K562 (cell line): ENCODE measurements around the gene RLN2. TPM values are rescaled to one million over a fixed set of nuclear protein-coding genes. Genes with fewer than 3 reads are reported as not detected.
"Not testable (repeated sequence)": the region's sequence is repeated elsewhere in the genome, so short reads cannot be mapped to it uniquely, and the experiment has no call there.

Experiments
- ATAC-seq: fragments of 200-7000 bp; cut with Tn5 transposase; 3 replicates; pipeline ENCODE4 v1.9.1; 2020; ENCODE audit warnings: moderate library complexity
- BruUV-seq: library from RNA; stranded (reverse); fragments of 400-500 nt; replicated peaks from 2 replicates; lab custom pipeline; 2021; lab: Mats Ljungman, UMichigan
- CTCF ChIA-PET: fragments of 300-600 bp; formaldehyde crosslinking; extraction: SDS; loops from one replicate; lab custom pipeline; 2021; ENCODE audit warnings: low intra/inter-chr PET ratio; lab: Yijun Ruan, JAX
- POLR2A ChIA-PET: fragments of 300-600, 350-650 bp; sonication (Branson Sonifier 250); formaldehyde crosslinking; extraction: SDS; loops from one replicate; lab custom pipeline; 2021; ENCODE audit warnings: antibody characterized with exemption, inconsistent platforms; lab: Yijun Ruan, JAX
- DNase-seq, 4 experiments: peaks; one replicate each; pipeline versions ENCODE4 v3.0.0 to v3.0.0-alpha.2; 2011 to 2018; ENCODE audit warnings: low spot score in 3 of 4, mixed read lengths in 3 of 4; ENCODE audit errors: extremely low read depth in 1 of 4
- FAIRE-seq: peaks from 2 replicates; lab custom pipeline; 2011; peaks lifted over from hg19 to GRCh38; lab: Jason Lieb, UNC
- H2AFZ ChIP-seq: 2 replicates; pipeline ENCODE4 v1.6.0; 2011; ENCODE audit warnings: low read depth, low read length, control low read depth, inconsistent platforms
- H3K27ac ChIP-seq: fragments of 200-600 bp; 3 replicates; pipeline ENCODE4 v1.8.0; 2011; ENCODE audit warnings: low read depth, mild to moderate bottlenecking, control low read depth, inconsistent platforms, low read length, moderate library complexity, mixed read lengths; ENCODE audit errors: extremely low read depth
- H3K27me3 ChIP-seq, 2 experiments: fragments of 300-600 bp in 1 of 2; 2 replicates in 1 of 2; 3 replicates in 1 of 2; pipeline versions ENCODE4 v1.6.0 to v1.8.0; 2011; ENCODE audit warnings: inconsistent platforms in 2 of 2, low read length in 2 of 2, mild to moderate bottlenecking in 1 of 2, mixed read lengths in 1 of 2, moderate library complexity in 1 of 2; ENCODE audit not compliant: control insufficient read depth in 2 of 2, insufficient read depth in 2 of 2
- H3K36me3 ChIP-seq: fragments of 300-600 bp; 3 replicates; pipeline ENCODE4 v1.8.0; 2011; ENCODE audit warnings: mild to moderate bottlenecking, low read length, inconsistent platforms; ENCODE audit not compliant: control insufficient read depth, insufficient read depth
- H3K4me1 ChIP-seq, 2 experiments: fragments of 200-600 bp in 1 of 2; replicated peaks in 1 of 2; 2 replicates in 1 of 2; 3 replicates in 1 of 2; pipeline versions ENCODE4 v1.5.1 to v1.8.0; 2011; ENCODE audit warnings: inconsistent platforms in 2 of 2, low read length in 2 of 2, mild to moderate bottlenecking in 1 of 2, mixed read lengths in 1 of 2, moderate library complexity in 1 of 2; ENCODE audit not compliant: control insufficient read depth in 2 of 2, insufficient read depth in 2 of 2
- H3K4me2 ChIP-seq: 2 replicates; pipeline ENCODE4 v1.6.1; 2011; ENCODE audit warnings: low read length, control low read depth, inconsistent platforms, mixed read lengths; ENCODE audit not compliant: insufficient read depth
- H3K4me3 ChIP-seq: fragments of 200-600 bp; sonication (generic), shearing (Covaris generic); 2 replicates; pipeline ENCODE4 v1.5.1; 2016; ENCODE audit warnings: control low read depth, inconsistent platforms
- H3K79me2 ChIP-seq: fragments of 200-600 bp; 3 replicates; pipeline ENCODE4 v1.8.0; 2011; ENCODE audit warnings: low read length, inconsistent platforms; ENCODE audit not compliant: control insufficient read depth, insufficient read depth
- H3K9ac ChIP-seq, 2 experiments: 2 replicates each; pipeline versions ENCODE4 v1.6.0 to v1.6.1; 2011; ENCODE audit warnings: low read depth in 2 of 2, low read length in 2 of 2, control low read depth in 1 of 2, inconsistent platforms in 1 of 2, mild to moderate bottlenecking in 1 of 2, mixed read lengths in 1 of 2; ENCODE audit not compliant: insufficient read depth in 1 of 2
- H3K9me1 ChIP-seq: one replicate; pipeline ENCODE4 v1.6.0; 2011; ENCODE audit warnings: inconsistent platforms, mild to moderate bottlenecking, low read length, moderate library complexity; ENCODE audit not compliant: control insufficient read depth, insufficient read depth
- H3K9me3 ChIP-seq: replicated peaks from 2 replicates; pipeline ENCODE4 v1.5.1; 2011; ENCODE audit warnings: low read depth, low read length, inconsistent platforms; ENCODE audit not compliant: control insufficient read depth, insufficient read depth
- H4K20me1 ChIP-seq: replicated peaks from 2 replicates; pipeline ENCODE4 v1.6.1; 2011; ENCODE audit warnings: low read length, inconsistent platforms, mixed read lengths; ENCODE audit not compliant: control insufficient read depth, insufficient read depth
- CHD2 ChIP-seq: IDR thresholded peaks from 2 replicates; pipeline ENCODE4 v1.6.1; 2011; ENCODE audit warnings: low read depth, low read length
- TCF15 ChIP-seq: fragments of 250-450 bp; sonication (Bioruptor Pico); IDR thresholded peaks from 2 replicates; pipeline ENCODE4 v1.8.0; 2022; ENCODE audit warnings: moderate library complexity, mild to moderate bottlenecking, inconsistent platforms
- TCF7L2 ChIP-seq: fragments of 150-350 bp; IDR thresholded peaks from 2 replicates; pipeline ENCODE4 v1.6.1; 2016; ENCODE audit warnings: low read depth, mild to moderate bottlenecking, low read length, moderate library complexity
- ZBTB11 ChIP-seq, 3 experiments: fragments of 200-800 bp in 1 of 3; fragments of 250-450 bp in 1 of 3; fragments of 450-650 bp in 1 of 3; sonication (Bioruptor Pico) in 1 of 3; sonication (Bioruptor generic) in 1 of 3; formaldehyde crosslinking in 1 of 3; IDR thresholded peaks; 2 replicates each; pipeline versions ENCODE4 v1.6.1 to v1.8.0; 2016 to 2022; ENCODE audit warnings: mild to moderate bottlenecking in 2 of 3, missing genetic modification characterization in 2 of 3, missing compliant biosample characterization in 1 of 3, moderate library complexity in 1 of 3
- ZMIZ1 ChIP-seq, 2 experiments: fragments of 150-350 bp in 1 of 2; IDR thresholded peaks; 2 replicates each; pipeline ENCODE4 v1.6.1; 2012 to 2016; ENCODE audit warnings: low read depth in 2 of 2, low read length in 2 of 2, mild to moderate bottlenecking in 1 of 2, moderate library complexity in 1 of 2
- ZNF146 ChIP-seq: IDR thresholded peaks from one replicate; pipeline ENCODE4 v1.6.1; 2018; ENCODE audit warnings: missing compliant biosample characterization; ENCODE audit not compliant: unreplicated experiment
- WGBS: fragments of 100-300 bp; shearing (Covaris generic); methylation state at CpG from one replicate; pipeline ENCODE4 v1.1.6; 2016; ENCODE audit warnings: low coverage, mixed read lengths; ENCODE audit not compliant: insufficient coverage; ENCODE audit errors: missing lambda C conversion rate; 5-methylcytosine and 5-hydroxymethylcytosine counted together
- in situ Hi-C: fragments of 300-500 bp; cut with MboI; formaldehyde crosslinking; loops from 4 replicates; pipeline ENCODE4 v1.15.0; 2018; ENCODE audit warnings: inconsistent platforms, mixed read lengths
- intact Hi-C: fragments of 100-400 bp; cut with micrococcal nuclease; formaldehyde crosslinking; loops from 2 replicates; pipeline ENCODE4 v1.14.2; 2022
- polyA plus RNA-seq, 8 experiments: library from polyadenylated mRNA; depleted of rRNA in 4 of 8; stranded (reverse) in 5 of 8; unstranded in 3 of 8; fragments of >200 nt; fragmentation: Nextera tagmentation in 2 of 8; fragmentation: Illumina TruSeq in 1 of 8; extraction: Ambion mirVana in 2 of 8; extraction: Trizol in 1 of 8; gene quantifications; 2 replicates each; pipeline versions ENCODE4 v1.2.1 to v1.2.3, GENCODE V29; 2011 to 2014; ENCODE audit warnings: inconsistent platforms in 1 of 8, missing spikeins in 1 of 8
- total RNA-seq, 7 experiments: library from RNA; depleted of rRNA in 6 of 7; stranded (reverse); fragments of >200 nt in 6 of 7; fragmentation: Illumina TruSeq in 2 of 7; extraction: Trizol in 2 of 7; gene quantifications; 2 replicates each; pipeline versions ENCODE4 v1.2.1 to v1.2.3, GENCODE V29; 2011 to 2021; ENCODE audit warnings: low replicate concordance in 1 of 7

The RLN2 gene
- total and polyA plus RNA-seq, 9 of the 15 experiments (the other 6 are each of a cell fraction or from before 2014, with no cell fraction given) = 0.08 to 0.17 TPM; not detected in 7

GRCh38 chr9:5316406-5316805 lies 11.9 kb upstream of the RLN2 start:
- H3K9me1 ChIP-seq, CTCF ChIA-PET, H2AFZ ChIP-seq, FAIRE-seq, H3K79me2 ChIP-seq, H3K4me1 ChIP-seq, ATAC-seq, DNase-seq, in situ Hi-C loops, intact Hi-C loops, BruUV-seq, POLR2A ChIA-PET, H3K27ac ChIP-seq, H3K4me2 ChIP-seq, H3K4me3 ChIP-seq, H3K9ac ChIP-seq, H4K20me1 ChIP-seq, H3K9me3 ChIP-seq, H3K36me3 ChIP-seq, H3K27me3 ChIP-seq: not testable (repeated sequence)
- peak; percentile 54 for TF ChIP-seq ZNF146 (CRISPR knock-in tag)
- WGBS = 0% methylated on average over 1 of the region's 1 CpG

- intact Hi-C loops = no loop called here
- Histone ChIP-seq H3K9me3 (no peaks in the 10 kb centered on the region), H3K79me2 (no peaks in the 10 kb centered on the region), H2AFZ (no peak overlapping the region), H3K27ac (no peak overlapping the region), H3K9ac (no peak overlapping the region), H3K9me1 (no peaks in the 10 kb centered on the region), H3K4me3 (no peak overlapping the region), H3K36me3 (no peaks in the 10 kb centered on the region), H3K4me2 (no peak overlapping the region), H3K27me3 (no peaks in the 10 kb centered on the region), H3K4me1 (no peaks in the 10 kb centered on the region), H4K20me1 (no peaks in the 10 kb centered on the region)
- ChIA-PET POLR2A (no interaction called here), CTCF (no interaction called here)
- FAIRE-seq = no peak
- BruUV-seq = no TSS peak
- DNase-seq = no peak
- ATAC-seq = no peak
- in situ Hi-C loops = no loop called here
- WGBS = 0% methylated on average over 3 of the region's 4 CpGs
- TF ChIP-seq ZMIZ1 (IDR thresholded peaks at IDR 0.05; ENCODE audit: low read depth in 2 of 2, low read length in 2 of 2) = no peak
- TF ChIP-seq ZBTB11 (CRISPR knock-in tag; IDR thresholded peaks at IDR 0.05) = no peak
- no peak for TF ChIP-seq CHD2
- TF ChIP-seq TCF15 = no peak
- no peak for TF ChIP-seq TCF7L2
These were observed 10.8 kb upstream of the RLN2 start for GRCh38 chr9:5315187-5315923.
